Neural cell (in vitro differentiated cells): ENCODE measurements around the gene PLAAT4. TPM values are rescaled to one million over a fixed set of nuclear protein-coding genes. Genes with fewer than 3 reads are reported as not detected.

Source experiments
- H2AFZ ChIP-seq: fragments of 200-600, 300-800 bp; sonication (generic), shearing (Covaris generic); 2 replicates; pipeline ENCODE4 v1.6.0; 2014; ENCODE audit warnings: low read depth, mild to moderate bottlenecking, antibody characterized with exemption, low read length, moderate library complexity
- H3F3A ChIP-seq: fragments of 200-600 bp; shearing (Covaris generic); 2 replicates; pipeline ENCODE4 v1.6.1; 2016; ENCODE audit warnings: mild to moderate bottlenecking, moderate library complexity, mixed read lengths, antibody characterized with exemption, low read length; ENCODE audit not compliant: insufficient read depth, poor library complexity, severe bottlenecking
- H3K27ac ChIP-seq: fragments of 200-600, 300-800 bp; sonication (generic), shearing (Covaris generic); 2 replicates; pipeline ENCODE4 v1.5.1; 2014; ENCODE audit warnings: mild to moderate bottlenecking, low read length, moderate library complexity
- H3K27me3 ChIP-seq: fragments of 300-800, 200-600 bp; sonication (generic), shearing (Covaris generic); 2 replicates; pipeline ENCODE4 v1.6.0; 2014; ENCODE audit warnings: mild to moderate bottlenecking, low read depth, low read length, moderate library complexity; ENCODE audit not compliant: insufficient read depth
- H3K36me3 ChIP-seq: fragments of 300-800, 200-600 bp; sonication (generic), shearing (Covaris generic); 2 replicates; pipeline ENCODE4 v1.5.1; 2014; ENCODE audit warnings: mild to moderate bottlenecking, antibody characterized with exemption, low read length, moderate library complexity; ENCODE audit not compliant: insufficient read depth
- H3K4me2 ChIP-seq: fragments of 300-800, 200-600 bp; sonication (generic), shearing (Covaris generic); 2 replicates; pipeline ENCODE4 v1.6.0; 2014; ENCODE audit warnings: mild to moderate bottlenecking, low read length
- H3K4me3 ChIP-seq: fragments of 300-800, 200-600 bp; sonication (generic), shearing (Covaris generic); 2 replicates; pipeline ENCODE4 v1.5.1; 2014; ENCODE audit warnings: mild to moderate bottlenecking, low read length, moderate library complexity
- H3K79me2 ChIP-seq: fragments of 200-600 bp; shearing (Covaris generic); replicated peaks from 2 replicates; pipeline ENCODE4 v1.6.0; 2014; ENCODE audit warnings: mild to moderate bottlenecking, low read length, moderate library complexity; ENCODE audit not compliant: insufficient read depth
- H3K9ac ChIP-seq: fragments of 300-800, 200-600 bp; sonication (generic), shearing (Covaris generic); 2 replicates; pipeline ENCODE4 v1.6.1; 2016; ENCODE audit warnings: mild to moderate bottlenecking, low read length, mixed read lengths
- H3K9me2 ChIP-seq: fragments of 200-600 bp; shearing (Covaris generic); 2 replicates; pipeline ENCODE4 v1.6.1; 2016; ENCODE audit warnings: mild to moderate bottlenecking, low read length, mixed read lengths; ENCODE audit not compliant: insufficient read depth
- H3K9me3 ChIP-seq: fragments of 200-600, 300-800 bp; sonication (generic), shearing (Covaris generic); 2 replicates; pipeline ENCODE4 v1.6.1; 2016; ENCODE audit warnings: mild to moderate bottlenecking, mixed run types, low read length, moderate library complexity, mixed read lengths
- H4K20me1 ChIP-seq: fragments of 200-600 bp; shearing (Covaris generic); 2 replicates; pipeline ENCODE4 v1.6.1; 2016; ENCODE audit warnings: mild to moderate bottlenecking, mixed run types; ENCODE audit not compliant: insufficient read depth
- CTCF ChIP-seq: fragments of 450-650 bp; IDR thresholded peaks from 2 replicates; pipeline ENCODE4 v1.5.1; 2014; ENCODE audit warnings: antibody characterized with exemption, mild to moderate bottlenecking, moderate library complexity; ENCODE audit not compliant: poor library complexity, severe bottlenecking
- EP300 ChIP-seq: fragments of 450-650 bp; conservative IDR thresholded peaks from 2 replicates; pipeline ENCODE4 v1.6.1; 2014; ENCODE audit warnings: antibody characterized with exemption, mild to moderate bottlenecking, moderate library complexity; ENCODE audit not compliant: poor library complexity, severe bottlenecking
- EZH2 ChIP-seq: fragments of 200-600, 300-800 bp; shearing (Covaris generic), sonication (generic); IDR thresholded peaks from 2 replicates; pipeline ENCODE4 v1.6.1; 2014; ENCODE audit warnings: antibody characterized with exemption, low read length, borderline replicate concordance, mild to moderate bottlenecking; ENCODE audit not compliant: insufficient read depth, poor library complexity, severe bottlenecking
- MXI1 ChIP-seq: fragments of 450-650 bp; conservative IDR thresholded peaks from 2 replicates; pipeline ENCODE4 v1.6.1; 2014; ENCODE audit warnings: antibody characterized with exemption, mild to moderate bottlenecking; ENCODE audit not compliant: poor library complexity, severe bottlenecking
- POLR2AphosphoS5 ChIP-seq: IDR thresholded peaks from 2 replicates; pipeline ENCODE4 v1.6.1; 2012
- RAD21 ChIP-seq: fragments of 450-650 bp; conservative IDR thresholded peaks from 2 replicates; pipeline ENCODE4 v1.6.1; 2014; ENCODE audit warnings: antibody characterized with exemption, mild to moderate bottlenecking, moderate library complexity
- SMC3 ChIP-seq: fragments of 450-650 bp; conservative IDR thresholded peaks from 2 replicates; pipeline ENCODE4 v1.6.1; 2014; ENCODE audit warnings: antibody characterized with exemption, mild to moderate bottlenecking, moderate library complexity; ENCODE audit not compliant: poor library complexity
- TAF1 ChIP-seq: IDR thresholded peaks from 2 replicates; pipeline ENCODE4 v1.6.1; 2012; ENCODE audit warnings: low read depth
- polyA plus RNA-seq: library from polyadenylated mRNA; depleted of rRNA; stranded (reverse); fragments of >200 nt; gene quantifications from 2 replicates; pipeline ENCODE4 v1.2.3, GENCODE V29; 2014
- TF ChIP-seq, protein P1 (sequence below): IDR thresholded peaks from 2 replicates; pipeline ENCODE4 v1.6.1; 2012; ENCODE audit warnings: borderline replicate concordance

Gene PLAAT4
- polyA plus RNA-seq, 1 donor from 2014 or later, result not detected

DNA sequence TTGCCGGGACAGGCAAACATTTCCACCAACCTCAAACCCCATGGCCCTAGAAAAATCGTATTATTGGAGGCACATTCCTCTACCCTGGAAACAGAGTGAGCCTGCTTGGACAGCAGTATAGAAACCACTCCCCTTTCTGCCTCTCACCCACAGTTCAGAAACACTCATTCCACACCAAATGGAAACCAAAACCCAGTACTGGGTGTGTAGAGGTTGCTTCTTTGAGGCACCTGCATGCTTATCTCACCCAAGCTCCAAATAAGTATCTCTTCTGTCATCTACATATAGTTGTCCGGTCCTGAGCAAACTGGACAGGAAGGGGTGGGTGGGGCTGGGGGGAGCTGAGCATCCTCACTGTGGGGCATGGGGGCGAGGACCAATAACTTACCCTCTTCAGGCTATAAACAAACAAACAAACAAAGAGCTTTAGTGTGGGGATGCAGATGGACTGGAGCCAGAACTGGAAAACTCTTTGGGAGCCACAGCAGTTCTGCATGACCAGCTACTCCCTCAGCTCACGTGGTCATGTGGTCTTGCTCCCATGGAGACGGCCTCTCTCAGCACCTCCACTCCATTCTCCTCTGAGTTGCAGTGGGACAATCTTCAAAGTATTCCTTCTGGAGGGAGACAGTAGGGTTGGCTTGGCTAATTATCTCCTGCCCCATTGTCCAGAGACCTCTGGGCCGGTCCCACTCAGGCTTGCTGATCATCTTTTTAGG is 27.6 kb downstream of the PLAAT4 start:
- H3K4me2 ChIP-seq, result no peak overlapping the region
- H3F3A ChIP-seq, result no peaks in the 10 kb centered on the region
- no peaks in the 10 kb centered on the region for H3K36me3 ChIP-seq
- no peaks in the 10 kb centered on the region for H4K20me1 ChIP-seq
- H3K27ac ChIP-seq, result no peak overlapping the region
- H3K9ac ChIP-seq, result no peak overlapping the region
- H3K27me3 ChIP-seq, result no peaks in the 10 kb centered on the region
- no peak overlapping the region for H2AFZ ChIP-seq
- TF ChIP-seq POLR2AphosphoS5 (no peak), CTCF (no peak), MXI1 (no peak), SMC3 (no peak), EZH2 (no peak), RAD21 (no peak), EP300 (no peak), TAF1 (no peak)
- TF ChIP-seq, protein P1, sequence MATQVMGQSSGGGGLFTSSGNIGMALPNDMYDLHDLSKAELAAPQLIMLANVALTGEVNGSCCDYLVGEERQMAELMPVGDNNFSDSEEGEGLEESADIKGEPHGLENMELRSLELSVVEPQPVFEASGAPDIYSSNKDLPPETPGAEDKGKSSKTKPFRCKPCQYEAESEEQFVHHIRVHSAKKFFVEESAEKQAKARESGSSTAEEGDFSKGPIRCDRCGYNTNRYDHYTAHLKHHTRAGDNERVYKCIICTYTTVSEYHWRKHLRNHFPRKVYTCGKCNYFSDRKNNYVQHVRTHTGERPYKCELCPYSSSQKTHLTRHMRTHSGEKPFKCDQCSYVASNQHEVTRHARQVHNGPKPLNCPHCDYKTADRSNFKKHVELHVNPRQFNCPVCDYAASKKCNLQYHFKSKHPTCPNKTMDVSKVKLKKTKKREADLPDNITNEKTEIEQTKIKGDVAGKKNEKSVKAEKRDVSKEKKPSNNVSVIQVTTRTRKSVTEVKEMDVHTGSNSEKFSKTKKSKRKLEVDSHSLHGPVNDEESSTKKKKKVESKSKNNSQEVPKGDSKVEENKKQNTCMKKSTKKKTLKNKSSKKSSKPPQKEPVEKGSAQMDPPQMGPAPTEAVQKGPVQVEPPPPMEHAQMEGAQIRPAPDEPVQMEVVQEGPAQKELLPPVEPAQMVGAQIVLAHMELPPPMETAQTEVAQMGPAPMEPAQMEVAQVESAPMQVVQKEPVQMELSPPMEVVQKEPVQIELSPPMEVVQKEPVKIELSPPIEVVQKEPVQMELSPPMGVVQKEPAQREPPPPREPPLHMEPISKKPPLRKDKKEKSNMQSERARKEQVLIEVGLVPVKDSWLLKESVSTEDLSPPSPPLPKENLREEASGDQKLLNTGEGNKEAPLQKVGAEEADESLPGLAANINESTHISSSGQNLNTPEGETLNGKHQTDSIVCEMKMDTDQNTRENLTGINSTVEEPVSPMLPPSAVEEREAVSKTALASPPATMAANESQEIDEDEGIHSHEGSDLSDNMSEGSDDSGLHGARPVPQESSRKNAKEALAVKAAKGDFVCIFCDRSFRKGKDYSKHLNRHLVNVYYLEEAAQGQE, result no peak
- no peaks in the 10 kb centered on the region for H3K79me2 ChIP-seq
- H3K9me2 ChIP-seq, result no peaks in the 10 kb centered on the region
- H3K9me3 ChIP-seq, result no peaks in the 10 kb centered on the region
- no peak overlapping the region for H3K4me3 ChIP-seq

GRCh38 chr11:63564784-63565350 is 28.3 kb downstream of the PLAAT4 start:
- Histone ChIP-seq H3K4me2 (no peak overlapping the region), H3K36me3 (no peaks in the 10 kb centered on the region), H3F3A (no peaks in the 10 kb centered on the region), H3K9me2 (no peaks in the 10 kb centered on the region), H3K27me3 (no peaks in the 10 kb centered on the region), H3K4me3 (no peak overlapping the region), H3K9me3 (no peaks in the 10 kb centered on the region), H3K9ac (no peak overlapping the region), H3K27ac (no peak overlapping the region), H2AFZ (no peak overlapping the region), H4K20me1 (no peaks in the 10 kb centered on the region), H3K79me2 (no peaks in the 10 kb centered on the region)
- TF ChIP-seq POLR2AphosphoS5 (no peak), SMC3 (no peak), EZH2 (no peak), EP300 (no peak), TAF1 (no peak), RAD21 (no peak), MXI1 (no peak), CTCF (no peak)
- TF ChIP-seq, protein P1, result no peak
